ENCODE results near the gene IL1RN. TPM values are rescaled to one million over a fixed set of nuclear protein-coding genes. Genes with fewer than 3 reads are reported as not detected.

The IL1RN gene
- total and polyA plus RNA-seq, 2 of the 13 experiments (the other 11 are each of a cell fraction or from before 2014, with no cell fraction given): 21.2 to 101 TPM

DNA sequence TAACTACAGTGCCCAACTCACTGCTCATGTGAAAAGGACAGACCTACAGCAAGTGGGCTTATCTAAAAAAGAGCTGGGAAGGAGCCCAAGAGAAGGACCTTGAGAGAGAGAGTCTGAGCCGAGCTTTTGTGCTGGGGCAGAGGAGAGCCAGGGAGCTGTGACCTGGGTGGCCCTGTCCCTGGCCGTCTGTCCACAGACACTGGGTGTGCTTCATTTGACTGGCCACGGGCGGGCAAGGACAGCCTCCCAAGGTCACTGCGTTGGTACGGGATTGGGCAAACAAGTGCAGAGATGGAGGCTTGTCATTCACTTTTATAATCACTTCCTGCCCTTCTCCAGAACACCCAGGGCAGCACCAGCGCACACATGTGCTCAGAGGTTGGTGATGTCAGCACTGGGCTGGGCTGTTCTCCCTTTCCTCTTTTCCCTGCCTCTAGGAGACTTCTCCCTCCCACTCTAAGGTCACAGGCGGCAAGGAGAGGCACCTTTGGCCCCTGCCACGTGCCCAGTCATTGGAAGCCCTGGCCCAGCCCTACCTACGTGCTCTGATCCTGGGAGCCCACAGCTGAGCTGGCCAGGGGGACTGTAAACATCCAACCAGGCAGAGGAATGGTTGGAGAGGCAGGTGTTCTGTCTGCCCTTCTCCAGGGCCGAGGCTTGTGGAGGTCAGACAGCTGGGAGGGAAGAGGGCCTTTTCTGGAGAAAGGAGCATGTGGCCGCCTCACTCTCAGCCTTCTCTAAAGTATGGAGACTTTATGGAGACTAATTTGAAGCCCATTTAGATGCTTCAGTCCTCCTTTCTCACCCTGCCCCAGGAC, 39.9 kb downstream of the IL1RN start (continued):
- TF ChIP-seq GPN1 (CRISPR knock-in tag; IDR thresholded peaks at IDR 0.05; ENCODE audit: borderline replicate concordance) (no peak), ZNF441 (CRISPR knock-in tag; IDR thresholded peaks at IDR 0.05; ENCODE audit: borderline replicate concordance) (no peak; the same call in 1 of the 2 replicates), CHCHD3 (CRISPR knock-in tag; IDR thresholded peaks at IDR 0.05) (no peak), ZNF672 (CRISPR knock-in tag; IDR thresholded peaks at IDR 0.05) (0 out of 2 replicates have a peak, but pooled peaks have one; percentile 84), BHLHE40 (IDR thresholded peaks at IDR 0.05; ENCODE audit: low read length) (peak; percentile 99), JDP2 (CRISPR knock-in tag; IDR thresholded peaks at IDR 0.05; ENCODE audit: borderline replicate concordance) (peak; percentile 82; the same call in 1 of the 2 replicates), ZFP1 (CRISPR knock-in tag; IDR thresholded peaks at IDR 0.05) (peak; percentile 92), ZNF460 (CRISPR knock-in tag; IDR thresholded peaks at IDR 0.05; ENCODE audit: borderline replicate concordance) (peak; percentile 55; the same call in 1 of the 2 replicates), RFXANK (CRISPR knock-in tag; IDR thresholded peaks at IDR 0.05) (0 out of 2 replicates have a peak, but pooled peaks have one; percentile 76), RXRB (CRISPR knock-in tag; IDR thresholded peaks at IDR 0.05; ENCODE audit: borderline replicate concordance) (peak; percentile 98), BRCA1 (CRISPR knock-in tag; IDR thresholded peaks at IDR 0.05) (peak; percentile 86; the same call in 1 of the 2 replicates), PRPF4 (IDR thresholded peaks at IDR 0.05; ENCODE audit: low read depth, low read length, poor library complexity, severe bottlenecking) (no peak), ZNF639 (CRISPR knock-in tag; conservative IDR thresholded peaks at IDR 0.05) (peak; percentile 58; the same call in 1 of the 2 replicates), RXRA (CRISPR knock-in tag; IDR thresholded peaks at IDR 0.05) (peak; percentile 99), THAP7 (CRISPR knock-in tag; IDR thresholded peaks at IDR 0.05) (peak; percentile 94), ZNF382 (CRISPR knock-in tag; IDR thresholded peaks at IDR 0.05; ENCODE audit: borderline replicate concordance) (no peak), NPAS2 (CRISPR knock-in tag; IDR thresholded peaks at IDR 0.05; ENCODE audit: borderline replicate concordance) (no peak), AHR (CRISPR knock-in tag; IDR thresholded peaks at IDR 0.05) (peak; percentile 82; the same call in 1 of the 2 replicates), RBFOX2 (IDR thresholded peaks at IDR 0.05; ENCODE audit: low read depth, low read length) (peak; percentile 68), REPIN1 (CRISPR knock-in tag; IDR thresholded peaks at IDR 0.05; ENCODE audit: borderline replicate concordance, low read depth) (peak; percentile 98), BCL6 (CRISPR knock-in tag; IDR thresholded peaks at IDR 0.05) (peak; percentile 82), ZNF768 (CRISPR knock-in tag; IDR thresholded peaks at IDR 0.05) (peak; percentile 68; the same call in 1 of the 2 replicates), EEA1 (CRISPR knock-in tag; IDR thresholded peaks at IDR 0.05; ENCODE audit: borderline replicate concordance) (peak; percentile 79; the same call in 1 of the 2 replicates)
- TF ChIP-seq, protein P1, sequence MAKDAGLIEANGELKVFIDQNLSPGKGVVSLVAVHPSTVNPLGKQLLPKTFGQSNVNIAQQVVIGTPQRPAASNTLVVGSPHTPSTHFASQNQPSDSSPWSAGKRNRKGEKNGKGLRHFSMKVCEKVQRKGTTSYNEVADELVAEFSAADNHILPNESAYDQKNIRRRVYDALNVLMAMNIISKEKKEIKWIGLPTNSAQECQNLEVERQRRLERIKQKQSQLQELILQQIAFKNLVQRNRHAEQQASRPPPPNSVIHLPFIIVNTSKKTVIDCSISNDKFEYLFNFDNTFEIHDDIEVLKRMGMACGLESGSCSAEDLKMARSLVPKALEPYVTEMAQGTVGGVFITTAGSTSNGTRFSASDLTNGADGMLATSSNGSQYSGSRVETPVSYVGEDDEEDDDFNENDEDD (CRISPR knock-in tag; IDR thresholded peaks at IDR 0.05; ENCODE audit: borderline replicate concordance): peak; percentile 96
- TF ChIP-seq, protein P2, sequence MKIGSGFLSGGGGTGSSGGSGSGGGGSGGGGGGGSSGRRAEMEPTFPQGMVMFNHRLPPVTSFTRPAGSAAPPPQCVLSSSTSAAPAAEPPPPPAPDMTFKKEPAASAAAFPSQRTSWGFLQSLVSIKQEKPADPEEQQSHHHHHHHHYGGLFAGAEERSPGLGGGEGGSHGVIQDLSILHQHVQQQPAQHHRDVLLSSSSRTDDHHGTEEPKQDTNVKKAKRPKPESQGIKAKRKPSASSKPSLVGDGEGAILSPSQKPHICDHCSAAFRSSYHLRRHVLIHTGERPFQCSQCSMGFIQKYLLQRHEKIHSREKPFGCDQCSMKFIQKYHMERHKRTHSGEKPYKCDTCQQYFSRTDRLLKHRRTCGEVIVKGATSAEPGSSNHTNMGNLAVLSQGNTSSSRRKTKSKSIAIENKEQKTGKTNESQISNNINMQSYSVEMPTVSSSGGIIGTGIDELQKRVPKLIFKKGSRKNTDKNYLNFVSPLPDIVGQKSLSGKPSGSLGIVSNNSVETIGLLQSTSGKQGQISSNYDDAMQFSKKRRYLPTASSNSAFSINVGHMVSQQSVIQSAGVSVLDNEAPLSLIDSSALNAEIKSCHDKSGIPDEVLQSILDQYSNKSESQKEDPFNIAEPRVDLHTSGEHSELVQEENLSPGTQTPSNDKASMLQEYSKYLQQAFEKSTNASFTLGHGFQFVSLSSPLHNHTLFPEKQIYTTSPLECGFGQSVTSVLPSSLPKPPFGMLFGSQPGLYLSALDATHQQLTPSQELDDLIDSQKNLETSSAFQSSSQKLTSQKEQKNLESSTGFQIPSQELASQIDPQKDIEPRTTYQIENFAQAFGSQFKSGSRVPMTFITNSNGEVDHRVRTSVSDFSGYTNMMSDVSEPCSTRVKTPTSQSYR (CRISPR knock-in tag; IDR thresholded peaks at IDR 0.05; ENCODE audit: borderline replicate concordance): peak; percentile 70; the same call in 1 of the 2 replicates
